GM12878 (cell line): ENCODE data around the gene NEURL3. TPM values are rescaled to one million over a fixed set of nuclear protein-coding genes. Genes with fewer than 3 reads are reported as not detected.

Experiments used
- ATF2 ChIP-seq: IDR thresholded peaks from 2 replicates; pipeline ENCODE4 v1.6.1; 2012; ENCODE audit warnings: low read length, inconsistent platforms
- EP300 ChIP-seq, 2 experiments: fragments of 150-350 bp in 1 of 2; IDR thresholded peaks; 2 replicates each; pipeline ENCODE4 v1.6.1; 2011 to 2012; ENCODE audit warnings: low read depth in 2 of 2, low read length in 2 of 2, borderline replicate concordance in 1 of 2, improper control_type of control experiment in 1 of 2, inconsistent platforms in 1 of 2; ENCODE audit not compliant: control insufficient read depth in 1 of 2
- FOXM1 ChIP-seq: IDR thresholded peaks from 2 replicates; pipeline ENCODE4 v1.6.1; 2012; ENCODE audit warnings: low read depth, mild to moderate bottlenecking, inconsistent platforms, low read length, moderate library complexity
- IKZF2 ChIP-seq, 2 experiments: fragments of 450-650 bp; IDR thresholded peaks; 2 replicates each; pipeline ENCODE4 v1.6.1; 2017; ENCODE audit warnings: mild to moderate bottlenecking in 2 of 2, moderate library complexity in 2 of 2
- JUNB ChIP-seq: IDR thresholded peaks from 2 replicates; pipeline ENCODE4 v1.6.1; 2016; ENCODE audit warnings: antibody characterized with exemption, mild to moderate bottlenecking
- MEF2B ChIP-seq: fragments of 450-650 bp; IDR thresholded peaks from 2 replicates; pipeline ENCODE4 v1.6.1; 2018; ENCODE audit warnings: mild to moderate bottlenecking, moderate library complexity; ENCODE audit not compliant: partially characterized antibody, poor library complexity, severe bottlenecking
- PAX5 ChIP-seq: IDR thresholded peaks from 2 replicates; pipeline ENCODE4 v1.6.1; 2011; ENCODE audit warnings: low read depth, low read length, borderline replicate concordance
- REST ChIP-seq: IDR thresholded peaks from 2 replicates; pipeline ENCODE4 v1.6.1; 2012; ENCODE audit warnings: mild to moderate bottlenecking, low read depth, low read length
- SMAD1 ChIP-seq: fragments of 450-650 bp; IDR thresholded peaks from 2 replicates; pipeline ENCODE4 v1.6.1; 2018; ENCODE audit warnings: mild to moderate bottlenecking, low read depth; ENCODE audit not compliant: partially characterized antibody
- SPI1 ChIP-seq: IDR thresholded peaks from 2 replicates; pipeline ENCODE4 v1.6.1; 2011; ENCODE audit warnings: low read depth, mild to moderate bottlenecking, low read length, moderate library complexity, borderline replicate concordance; ENCODE audit not compliant: insufficient read depth
- STAT3 ChIP-seq: IDR thresholded peaks from 2 replicates; pipeline ENCODE4 v1.6.1; 2011; ENCODE audit warnings: low read depth, low read length, improper control_type of control experiment
- TCF12 ChIP-seq: IDR thresholded peaks from 2 replicates; pipeline ENCODE4 v1.6.1; 2011; ENCODE audit warnings: low read depth, mild to moderate bottlenecking, low read length
- polyA plus RNA-seq, 11 experiments: library from polyadenylated mRNA; depleted of rRNA in 4 of 11; unstranded in 6 of 11; stranded (reverse) in 5 of 11; fragments of >200 nt; fragmentation: Nextera tagmentation in 4 of 11; fragmentation: Illumina TruSeq in 1 of 11; extraction: Ambion mirVana in 4 of 11; extraction: Trizol in 1 of 11; gene quantifications; 1 replicate in 1 of 11; 2 replicates in 10 of 11; pipeline versions ENCODE4 v1.2.1 to v1.2.3, GENCODE V29; 2011 to 2016; ENCODE audit warnings: inconsistent platforms in 2 of 11, missing spikeins in 2 of 11, low read depth in 1 of 11
- total RNA-seq, 4 experiments: library from RNA; depleted of rRNA in 3 of 4; stranded (reverse); fragments of >200 nt in 3 of 4; fragmentation: Illumina TruSeq in 1 of 4; extraction: Trizol in 1 of 4; gene quantifications; 2 replicates each; pipeline versions ENCODE4 v1.2.1 to v1.2.3, GENCODE V29; 2013 to 2021
- TF ChIP-seq, protein P1 (sequence below): fragments of 450-650 bp; IDR thresholded peaks from 2 replicates; pipeline ENCODE4 v1.6.1; 2017; ENCODE audit warnings: antibody characterized with exemption, mild to moderate bottlenecking, moderate library complexity
- TF ChIP-seq, protein P2 (sequence below): fragments of 450-650 bp; IDR thresholded peaks from 2 replicates; pipeline ENCODE4 v1.6.1; 2017; ENCODE audit warnings: mild to moderate bottlenecking, moderate library complexity

Gene NEURL3
- total and polyA plus RNA-seq, 10 of the 15 experiments (the other 5 are each of a cell fraction or from before 2014, with no cell fraction given) = 0.03 to 6.3 (median 0.47) TPM

DNA sequence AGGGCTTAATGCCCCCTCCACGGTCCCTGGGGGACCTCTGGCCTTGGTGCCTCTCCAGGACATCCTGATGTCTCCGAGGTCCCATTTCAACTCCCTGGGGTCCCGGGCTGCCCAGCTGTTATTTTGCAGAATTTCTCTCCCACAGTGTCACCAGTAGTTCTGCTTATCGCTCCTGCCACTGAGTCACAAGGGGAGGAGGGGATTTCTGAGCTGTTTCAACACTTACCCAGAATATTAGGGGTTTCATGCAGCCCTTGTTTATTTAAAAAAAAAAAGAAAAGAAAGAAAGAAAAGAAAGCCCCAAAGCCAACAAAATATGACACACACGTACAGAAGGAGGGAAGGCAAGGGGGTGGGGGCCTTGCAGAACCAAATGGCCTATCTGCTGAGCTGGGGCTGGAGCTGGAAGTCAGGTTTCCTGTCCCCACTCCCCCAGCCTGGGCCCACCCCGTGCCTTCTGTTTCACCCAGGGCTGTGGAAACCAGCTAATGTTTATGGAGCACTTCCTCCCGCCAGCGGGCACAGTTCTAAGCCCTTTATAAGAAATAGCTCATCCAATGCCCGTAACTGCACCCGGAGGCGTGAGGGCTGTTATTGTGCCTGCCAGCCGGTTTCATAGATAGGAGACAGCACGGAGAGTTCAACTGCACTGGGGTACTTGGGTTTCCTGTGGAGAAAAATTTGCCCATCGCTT lies 23.0 kb upstream of the NEURL3 start (continued):
- TF ChIP-seq REST = no peak
- TF ChIP-seq, protein P1, sequence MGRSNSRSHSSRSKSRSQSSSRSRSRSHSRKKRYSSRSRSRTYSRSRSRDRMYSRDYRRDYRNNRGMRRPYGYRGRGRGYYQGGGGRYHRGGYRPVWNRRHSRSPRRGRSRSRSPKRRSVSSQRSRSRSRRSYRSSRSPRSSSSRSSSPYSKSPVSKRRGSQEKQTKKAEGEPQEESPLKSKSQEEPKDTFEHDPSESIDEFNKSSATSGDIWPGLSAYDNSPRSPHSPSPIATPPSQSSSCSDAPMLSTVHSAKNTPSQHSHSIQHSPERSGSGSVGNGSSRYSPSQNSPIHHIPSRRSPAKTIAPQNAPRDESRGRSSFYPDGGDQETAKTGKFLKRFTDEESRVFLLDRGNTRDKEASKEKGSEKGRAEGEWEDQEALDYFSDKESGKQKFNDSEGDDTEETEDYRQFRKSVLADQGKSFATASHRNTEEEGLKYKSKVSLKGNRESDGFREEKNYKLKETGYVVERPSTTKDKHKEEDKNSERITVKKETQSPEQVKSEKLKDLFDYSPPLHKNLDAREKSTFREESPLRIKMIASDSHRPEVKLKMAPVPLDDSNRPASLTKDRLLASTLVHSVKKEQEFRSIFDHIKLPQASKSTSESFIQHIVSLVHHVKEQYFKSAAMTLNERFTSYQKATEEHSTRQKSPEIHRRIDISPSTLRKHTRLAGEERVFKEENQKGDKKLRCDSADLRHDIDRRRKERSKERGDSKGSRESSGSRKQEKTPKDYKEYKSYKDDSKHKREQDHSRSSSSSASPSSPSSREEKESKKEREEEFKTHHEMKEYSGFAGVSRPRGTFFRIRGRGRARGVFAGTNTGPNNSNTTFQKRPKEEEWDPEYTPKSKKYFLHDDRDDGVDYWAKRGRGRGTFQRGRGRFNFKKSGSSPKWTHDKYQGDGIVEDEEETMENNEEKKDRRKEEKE = no peak
- peak; percentile 32 for TF ChIP-seq SMAD1
- TF ChIP-seq JUNB = peak; percentile 58
- TF ChIP-seq MEF2B = peak; percentile 96
- TF ChIP-seq, protein P2, sequence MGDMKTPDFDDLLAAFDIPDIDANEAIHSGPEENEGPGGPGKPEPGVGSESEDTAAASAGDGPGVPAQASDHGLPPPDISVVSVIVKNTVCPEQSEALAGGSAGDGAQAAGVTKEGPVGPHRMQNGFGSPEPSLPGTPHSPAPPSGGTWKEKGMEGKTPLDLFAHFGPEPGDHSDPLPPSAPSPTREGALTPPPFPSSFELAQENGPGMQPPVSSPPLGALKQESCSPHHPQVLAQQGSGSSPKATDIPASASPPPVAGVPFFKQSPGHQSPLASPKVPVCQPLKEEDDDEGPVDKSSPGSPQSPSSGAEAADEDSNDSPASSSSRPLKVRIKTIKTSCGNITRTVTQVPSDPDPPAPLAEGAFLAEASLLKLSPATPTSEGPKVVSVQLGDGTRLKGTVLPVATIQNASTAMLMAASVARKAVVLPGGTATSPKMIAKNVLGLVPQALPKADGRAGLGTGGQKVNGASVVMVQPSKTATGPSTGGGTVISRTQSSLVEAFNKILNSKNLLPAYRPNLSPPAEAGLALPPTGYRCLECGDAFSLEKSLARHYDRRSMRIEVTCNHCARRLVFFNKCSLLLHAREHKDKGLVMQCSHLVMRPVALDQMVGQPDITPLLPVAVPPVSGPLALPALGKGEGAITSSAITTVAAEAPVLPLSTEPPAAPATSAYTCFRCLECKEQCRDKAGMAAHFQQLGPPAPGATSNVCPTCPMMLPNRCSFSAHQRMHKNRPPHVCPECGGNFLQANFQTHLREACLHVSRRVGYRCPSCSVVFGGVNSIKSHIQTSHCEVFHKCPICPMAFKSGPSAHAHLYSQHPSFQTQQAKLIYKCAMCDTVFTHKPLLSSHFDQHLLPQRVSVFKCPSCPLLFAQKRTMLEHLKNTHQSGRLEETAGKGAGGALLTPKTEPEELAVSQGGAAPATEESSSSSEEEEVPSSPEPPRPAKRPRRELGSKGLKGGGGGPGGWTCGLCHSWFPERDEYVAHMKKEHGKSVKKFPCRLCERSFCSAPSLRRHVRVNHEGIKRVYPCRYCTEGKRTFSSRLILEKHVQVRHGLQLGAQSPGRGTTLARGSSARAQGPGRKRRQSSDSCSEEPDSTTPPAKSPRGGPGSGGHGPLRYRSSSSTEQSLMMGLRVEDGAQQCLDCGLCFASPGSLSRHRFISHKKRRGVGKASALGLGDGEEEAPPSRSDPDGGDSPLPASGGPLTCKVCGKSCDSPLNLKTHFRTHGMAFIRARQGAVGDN = peak; percentile 33; the same call in 1 of the 2 replicates
- 0 out of 2 replicates have a peak, but pooled peaks have one; percentile 27 for TF ChIP-seq STAT3
- peak; percentile 43; the same call in 1 of the 2 replicates for TF ChIP-seq ATF2
- TF ChIP-seq IKZF2 (IDR thresholded peaks at IDR 0.05) = peak; percentile 50 to 51; a peak in 3 of 4 replicates
- peak; percentile 57; the same call in 1 of the 2 replicates for TF ChIP-seq TCF12
- no peak for TF ChIP-seq PAX5
- TF ChIP-seq EP300 (IDR thresholded peaks at IDR 0.05; ENCODE audit: borderline replicate concordance in 1 of 2, control insufficient read depth in 1 of 2, low read depth in 2 of 2, low read length in 2 of 2) = peak in 1 of 2 experiments; percentile 62; a peak in 1 of 4 replicates
- 0 out of 2 replicates have a peak, but pooled peaks have one; percentile 3 for TF ChIP-seq FOXM1
- TF ChIP-seq SPI1 = peak; percentile 52; the same call in 1 of the 2 replicates
